Stomach (tissue), 4 donors: ENCODE results near the gene PDE4B.
"Not testable (repeated sequence)": the region's sequence is repeated elsewhere in the genome, so short reads cannot be mapped to it uniquely, and the experiment has no call there.

Source experiments
- CTCF ChIP-seq, 7 experiments: fragments of 450-650 bp in 4 of 7; fragments of 200-600 bp in 3 of 7; sonication (generic) in 3 of 7; IDR thresholded peaks; one replicate each; pipeline ENCODE4 v1.5.1; 2016 to 2019; ENCODE audit warnings: antibody characterized with exemption in 7 of 7, control low read depth in 2 of 7, mild to moderate bottlenecking in 1 of 7
- EP300 ChIP-seq: sonication (generic); formaldehyde crosslinking; IDR thresholded peaks from one replicate; pipeline ENCODE4 v1.6.1; 2017; ENCODE audit warnings: antibody characterized with exemption

GRCh38 chr1:66100959-66101358 is 308.3 kb downstream of the PDE4B start:
- not testable (repeated sequence) for TF ChIP-seq CTCF (IDR thresholded peaks at IDR 0.05); EP300
